Endodermal cell (in vitro differentiated cells): Measurements from ENCODE around the gene NSL1. TPM values are rescaled to one million over a fixed set of nuclear protein-coding genes. Genes with fewer than 3 reads are reported as not detected.

Source experiments
- DNase-seq: peaks from one replicate; pipeline ENCODE4 v3.0.0-alpha.2; 2017
- H3K27ac ChIP-seq: 2 replicates; pipeline ENCODE4 v1.5.1; 2013; ENCODE audit warnings: mild to moderate bottlenecking, low read depth, low read length, moderate library complexity
- H3K27me3 ChIP-seq: 2 replicates; pipeline ENCODE4 v1.6.1; 2013; ENCODE audit warnings: mild to moderate bottlenecking, low read length, moderate library complexity; ENCODE audit not compliant: insufficient read depth, control insufficient read depth, poor library complexity, severe bottlenecking
- H3K36me3 ChIP-seq: 2 replicates; pipeline ENCODE4 v1.7.0; 2013; ENCODE audit warnings: mild to moderate bottlenecking, low read length, moderate library complexity; ENCODE audit not compliant: control insufficient read depth, insufficient read depth
- H3K4me1 ChIP-seq: one replicate; pipeline ENCODE4 v1.7.0; 2013; ENCODE audit warnings: low read length; ENCODE audit not compliant: control insufficient read depth, insufficient read depth
- H3K4me3 ChIP-seq: 2 replicates; pipeline ENCODE4 v1.5.1; 2013; ENCODE audit warnings: mild to moderate bottlenecking, low read length, moderate library complexity
- H3K9ac ChIP-seq: 2 replicates; pipeline ENCODE4 v1.6.1; 2013; ENCODE audit warnings: mild to moderate bottlenecking, low read length, moderate library complexity; ENCODE audit not compliant: poor library complexity, severe bottlenecking; ENCODE audit errors: extremely low read depth
- H3K9me3 ChIP-seq: 2 replicates; pipeline ENCODE4 v1.6.1; 2013; ENCODE audit warnings: mild to moderate bottlenecking, low read length, moderate library complexity; ENCODE audit not compliant: control insufficient read depth
- H3K27ac Mint-ChIP-seq: 2 replicates; pipeline ENCODE4 v1.8.0; 2020; ENCODE audit warnings: mixed read lengths
- H3K27me3 Mint-ChIP-seq: 2 replicates; pipeline ENCODE4 v1.8.0; 2021; ENCODE audit warnings: mild to moderate bottlenecking, mixed read lengths; ENCODE audit not compliant: insufficient read depth
- H3K36me3 Mint-ChIP-seq: 2 replicates; pipeline ENCODE4 v1.8.0; 2020; ENCODE audit warnings: low read depth, mixed read lengths
- H3K4me1 Mint-ChIP-seq: 2 replicates; pipeline ENCODE4 v1.8.0; 2020; ENCODE audit warnings: mixed read lengths
- H3K4me3 Mint-ChIP-seq: 2 replicates; pipeline ENCODE4 v1.8.0; 2020; ENCODE audit warnings: mild to moderate bottlenecking, moderate library complexity, mixed read lengths
- H3K9me3 Mint-ChIP-seq: 2 replicates; pipeline ENCODE4 v1.8.0; 2020; ENCODE audit warnings: mild to moderate bottlenecking, mixed read lengths
- WGBS, 2 experiments: methylation state at CpG; one replicate each; pipeline versions ENCODE4 v1.1.5 to v1.1.7; 2013; ENCODE audit warnings: missing lambda C conversion rate in 2 of 2, mixed read lengths in 1 of 2; ENCODE audit not compliant: insufficient coverage in 1 of 2, insufficient read length in 1 of 2; 5-methylcytosine and 5-hydroxymethylcytosine counted together
- total RNA-seq, 2 donors: library from RNA; stranded (reverse); fragmentation: NEBNext Ultra II Directional in 1 of 2; extraction: Animal tissue kit (Norgen Biotek cat#: 25700) in 1 of 2; gene quantifications; 2 replicates in 1 of 2; 3 replicates in 1 of 2; pipeline ENCODE4 v1.2.1, GENCODE V29; 2021
- TF ChIP-seq, protein P1 (sequence below): fragments of 200-600 bp; sonication (generic); conservative IDR thresholded peaks from 2 replicates; pipeline ENCODE4 v1.5.0; 2021; ENCODE audit warnings: antibody characterized with exemption, mild to moderate bottlenecking

The NSL1 gene
- total RNA-seq, 2 donors from 2014 or later = 47.6 to 57.7 TPM

- no peak overlapping the region for H3K4me3 ChIP-seq
- no peak overlapping the region for H3K27ac Mint-ChIP-seq
- TF ChIP-seq, protein P1, sequence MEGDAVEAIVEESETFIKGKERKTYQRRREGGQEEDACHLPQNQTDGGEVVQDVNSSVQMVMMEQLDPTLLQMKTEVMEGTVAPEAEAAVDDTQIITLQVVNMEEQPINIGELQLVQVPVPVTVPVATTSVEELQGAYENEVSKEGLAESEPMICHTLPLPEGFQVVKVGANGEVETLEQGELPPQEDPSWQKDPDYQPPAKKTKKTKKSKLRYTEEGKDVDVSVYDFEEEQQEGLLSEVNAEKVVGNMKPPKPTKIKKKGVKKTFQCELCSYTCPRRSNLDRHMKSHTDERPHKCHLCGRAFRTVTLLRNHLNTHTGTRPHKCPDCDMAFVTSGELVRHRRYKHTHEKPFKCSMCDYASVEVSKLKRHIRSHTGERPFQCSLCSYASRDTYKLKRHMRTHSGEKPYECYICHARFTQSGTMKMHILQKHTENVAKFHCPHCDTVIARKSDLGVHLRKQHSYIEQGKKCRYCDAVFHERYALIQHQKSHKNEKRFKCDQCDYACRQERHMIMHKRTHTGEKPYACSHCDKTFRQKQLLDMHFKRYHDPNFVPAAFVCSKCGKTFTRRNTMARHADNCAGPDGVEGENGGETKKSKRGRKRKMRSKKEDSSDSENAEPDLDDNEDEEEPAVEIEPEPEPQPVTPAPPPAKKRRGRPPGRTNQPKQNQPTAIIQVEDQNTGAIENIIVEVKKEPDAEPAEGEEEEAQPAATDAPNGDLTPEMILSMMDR = no peak
- H3K36me3 Mint-ChIP-seq = no peaks in the 10 kb centered on the region
- H3K27me3 ChIP-seq = no peaks in the 10 kb centered on the region
- H3K4me3 Mint-ChIP-seq = no peak overlapping the region
- no peak overlapping the region for H3K9ac ChIP-seq
- no peak overlapping the region for H3K27ac ChIP-seq
- 82% methylated on average over 3 of the region's 3 CpGs; no CpG with 5 or more reads in 1 of the 2 experiments for WGBS, 2 experiments
- peaks cover 8% of the 10 kb centered on the region for H3K4me1 Mint-ChIP-seq
- no peaks in the 10 kb centered on the region for H3K36me3 ChIP-seq
- DNase-seq = peak; percentile 28
- peaks cover 6% of the 10 kb centered on the region for H3K27me3 Mint-ChIP-seq
- H3K4me1 ChIP-seq = no peaks in the 10 kb centered on the region
- H3K9me3 Mint-ChIP-seq = no peaks in the 10 kb centered on the region
- no peaks in the 10 kb centered on the region for H3K9me3 ChIP-seq
These were observed 105.5 kb downstream of the NSL1 start for GRCh38 chr1:212686069-212686468.

DNA sequence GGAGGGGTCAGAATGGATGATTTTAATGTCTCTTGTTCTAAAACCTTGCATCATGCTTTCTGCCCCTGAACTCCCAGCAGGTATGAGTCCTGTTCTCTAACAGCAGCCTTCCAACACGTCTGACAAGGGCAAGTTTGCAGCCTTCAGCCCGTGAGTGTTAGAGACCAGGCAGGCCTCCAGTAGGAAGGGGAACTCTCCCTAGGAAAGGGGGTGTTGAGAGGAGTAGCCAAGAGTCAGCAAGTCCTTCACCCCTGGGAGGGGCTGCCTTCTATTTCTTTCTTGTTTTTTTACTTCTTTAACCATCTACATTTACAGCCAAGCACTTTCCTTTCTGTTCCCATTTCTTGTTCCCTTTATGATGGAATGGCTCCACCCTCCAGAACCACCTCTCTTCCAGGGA, 106.1 kb downstream of the NSL1 start:
- Histone ChIP-seq H3K27me3 (no peaks in the 10 kb centered on the region), H3K9ac (no peak overlapping the region), H3K27ac (no peak overlapping the region), H3K4me1 (no peaks in the 10 kb centered on the region), H3K9me3 (no peaks in the 10 kb centered on the region), H3K36me3 (no peaks in the 10 kb centered on the region), H3K4me3 (no peak overlapping the region)
- Mint-ChIP-seq H3K27me3 (peaks cover 6% of the 10 kb centered on the region), H3K4me1 (peaks cover 14% of the 10 kb centered on the region), H3K9me3 (no peaks in the 10 kb centered on the region), H3K36me3 (no peaks in the 10 kb centered on the region), H3K4me3 (no peak overlapping the region), H3K27ac (no peak overlapping the region)
- peak; percentile 29 for DNase-seq
- TF ChIP-seq, protein P1 = no peak
- 88% methylated on average over 2 of the region's 2 CpGs for WGBS, 2 experiments

GRCh38 chr1:212684521-212685090, 107.0 kb downstream of the NSL1 start:
- TF ChIP-seq, protein P1 = no peak
- peak; percentile 30 for DNase-seq
- WGBS, 2 experiments = 97 to 98% methylated on average over 7 to 11 of the region's 11 CpGs
- Histone ChIP-seq H3K4me3 (no peak overlapping the region), H3K9ac (no peak overlapping the region), H3K36me3 (no peaks in the 10 kb centered on the region), H3K27ac (no peak overlapping the region), H3K27me3 (no peaks in the 10 kb centered on the region), H3K4me1 (no peaks in the 10 kb centered on the region), H3K9me3 (no peaks in the 10 kb centered on the region)
- Mint-ChIP-seq H3K4me1 (peaks cover 20% of the 10 kb centered on the region), H3K36me3 (no peaks in the 10 kb centered on the region), H3K27ac (no peak overlapping the region), H3K27me3 (peaks cover 6% of the 10 kb centered on the region), H3K4me3 (no peak overlapping the region), H3K9me3 (no peaks in the 10 kb centered on the region)
